SKM-1 (cell line): ENCODE data around the gene U2SURP.
A peak's percentile ranks its signal among the peaks of the same experiment; 100 is the strongest.
"Not testable (repeated sequence)": the region's sequence is repeated elsewhere in the genome, so short reads cannot be mapped to it uniquely, and the experiment has no call there.

Experiments used
- DNase-seq: peaks from one replicate; lab custom pipeline; 2025; ENCODE audit not compliant: unreplicated experiment; lab: John Stamatoyannopoulos, UW

U2SURP gene

GRCh38 chr3:143011705-143012104, 10.3 kb downstream of the U2SURP start:
- no peak for DNase-seq

DNA sequence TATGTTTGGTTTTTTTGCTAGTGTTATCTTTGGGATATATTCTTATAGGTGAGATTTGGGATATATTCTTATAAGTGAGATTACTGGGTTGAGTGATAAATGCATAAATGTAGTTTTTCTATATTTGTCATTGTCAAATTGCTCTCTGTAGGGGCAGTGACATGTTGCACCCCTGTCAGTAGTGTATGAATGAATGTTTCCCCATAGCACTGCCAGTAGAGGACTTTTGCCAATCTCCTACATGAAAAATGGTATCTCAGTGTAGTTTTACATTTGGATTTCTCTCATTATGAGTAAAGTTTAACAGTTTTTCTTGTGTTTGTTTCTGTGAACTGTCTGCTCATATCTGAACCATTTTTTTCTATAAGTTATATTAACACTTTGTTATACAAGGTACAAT, 13.6 kb downstream of the U2SURP start:
- no peak for DNase-seq

GRCh38 chr3:143016321-143016972, 15.1 kb downstream of the U2SURP start:
- no peak for DNase-seq

GRCh38 chr3:143024351-143024960, 23.1 kb downstream of the U2SURP start:
- DNase-seq = no peak

- DNase-seq = no peak
Observed at GRCh38 chr3:143031327-143031726, 30.0 kb downstream of the U2SURP start.

DNA sequence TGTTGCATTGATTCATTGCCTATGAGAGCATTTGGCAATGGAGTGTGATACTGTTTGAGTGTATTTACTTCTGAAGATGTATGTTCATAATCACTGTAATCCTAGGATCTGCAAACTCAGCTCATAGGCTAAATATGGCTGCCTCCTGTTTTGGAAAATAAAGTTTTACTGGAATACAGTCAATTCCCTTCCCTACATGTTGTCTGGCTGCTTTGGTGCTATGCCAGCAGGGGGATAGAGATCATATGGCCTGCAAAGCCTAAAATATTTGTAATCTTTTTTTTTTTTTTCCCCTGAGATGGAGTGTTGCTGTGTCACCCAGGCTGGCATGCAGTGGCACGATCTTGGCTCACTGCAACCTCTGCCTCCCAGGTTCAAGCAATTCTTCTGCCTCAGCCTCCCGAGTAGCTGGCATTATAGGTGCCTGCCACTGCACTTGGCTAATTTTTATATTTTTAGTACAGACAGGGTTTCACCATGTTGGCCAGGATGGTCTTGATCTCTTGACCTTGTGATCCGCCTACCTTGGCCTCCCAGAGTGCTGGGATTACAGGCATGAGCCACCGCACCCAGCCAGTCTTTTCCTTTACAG, 30.5 kb downstream of the U2SURP start:
- not testable (repeated sequence) for DNase-seq

- DNase-seq = no peak
Observed at GRCh38 chr3:143035466-143036211, 34.3 kb downstream of the U2SURP start.

DNA sequence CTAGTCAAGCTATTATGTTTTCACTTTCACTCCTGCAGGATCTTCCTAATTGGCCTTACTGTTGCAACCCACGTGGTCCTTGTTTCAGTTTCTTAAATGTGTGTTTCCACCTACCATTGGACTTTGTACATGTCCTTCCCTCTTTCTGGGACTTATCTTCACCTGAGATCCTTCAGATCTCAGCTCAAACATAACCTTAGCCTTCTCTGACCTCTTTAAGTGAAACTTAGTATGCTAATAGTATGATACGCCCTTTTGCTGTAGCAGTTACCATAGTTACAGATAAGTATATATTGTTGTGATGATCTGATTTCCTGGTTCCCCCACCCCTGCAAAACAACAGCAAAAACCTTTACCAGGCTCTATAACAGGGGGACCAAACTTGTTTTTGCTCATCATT, 35.2 kb downstream of the U2SURP start:
- DNase-seq = no peak

DNA sequence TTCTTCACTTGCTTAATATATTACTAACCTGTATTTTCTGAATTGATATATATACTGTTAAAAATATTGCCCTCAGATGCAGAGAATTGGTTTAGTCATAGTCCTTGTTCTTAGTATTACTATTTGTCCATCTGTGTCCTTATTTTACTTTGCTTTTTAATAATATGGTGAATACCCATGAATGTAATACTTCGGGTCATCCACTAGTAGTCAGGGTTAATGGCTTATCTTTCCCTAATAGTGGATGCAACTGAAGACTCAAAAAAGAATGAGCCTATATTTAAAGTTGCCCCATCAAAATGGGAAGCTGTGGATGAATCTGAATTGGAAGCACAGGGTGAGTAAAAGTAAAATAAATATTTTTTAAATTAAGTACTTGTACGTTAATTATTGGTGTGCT, 36.5 kb downstream of the U2SURP start:
- DNase-seq = no peak

DNA sequence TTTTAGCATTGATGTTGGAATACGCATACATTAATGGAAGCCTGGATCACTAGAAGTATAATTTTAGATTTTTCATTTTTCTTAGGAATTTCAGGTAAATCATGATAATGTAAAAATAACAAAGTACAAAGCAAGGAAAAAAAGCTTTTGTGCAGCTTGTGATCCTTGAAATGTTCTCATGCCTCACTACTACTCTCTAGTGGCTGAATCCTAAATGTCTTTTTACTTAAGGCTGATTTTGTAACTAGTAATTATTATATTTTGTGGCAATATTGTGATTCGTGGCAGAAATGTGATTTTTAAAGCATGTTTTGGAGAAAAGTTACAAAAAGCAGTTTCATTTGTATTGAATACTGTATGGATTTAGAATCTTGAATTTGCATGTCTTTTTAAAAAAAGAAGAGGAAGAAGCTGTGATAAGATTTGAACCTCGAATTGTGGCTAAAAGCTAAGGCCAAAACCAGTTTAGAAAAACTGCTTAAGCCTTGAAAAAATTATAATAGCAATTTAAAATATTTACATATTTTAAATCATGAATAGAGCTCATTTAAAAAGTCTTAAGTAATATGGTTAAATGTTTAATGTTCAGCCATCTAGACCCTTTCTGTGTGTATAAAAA, 39.0 kb downstream of the U2SURP start:
- DNase-seq = no peak

DNA sequence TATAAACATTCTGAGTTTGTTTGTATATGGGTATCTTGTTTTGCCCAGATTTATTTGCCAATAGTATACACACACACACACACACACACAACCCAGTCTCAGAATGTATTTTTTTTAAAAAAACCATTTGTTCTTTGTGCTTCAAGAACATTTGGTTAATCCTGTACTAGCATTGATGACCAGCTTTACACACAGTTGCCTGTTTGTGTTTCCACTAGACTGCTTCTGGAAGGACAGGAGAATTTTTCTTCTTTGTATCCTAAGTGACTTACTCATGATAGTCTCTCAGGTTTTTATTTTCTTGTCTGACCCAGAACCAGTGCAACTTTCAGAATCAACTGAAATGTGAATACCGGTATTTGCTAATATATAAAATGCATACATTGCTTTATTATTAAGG, 40.5 kb downstream of the U2SURP start:
- no peak for DNase-seq

DNA sequence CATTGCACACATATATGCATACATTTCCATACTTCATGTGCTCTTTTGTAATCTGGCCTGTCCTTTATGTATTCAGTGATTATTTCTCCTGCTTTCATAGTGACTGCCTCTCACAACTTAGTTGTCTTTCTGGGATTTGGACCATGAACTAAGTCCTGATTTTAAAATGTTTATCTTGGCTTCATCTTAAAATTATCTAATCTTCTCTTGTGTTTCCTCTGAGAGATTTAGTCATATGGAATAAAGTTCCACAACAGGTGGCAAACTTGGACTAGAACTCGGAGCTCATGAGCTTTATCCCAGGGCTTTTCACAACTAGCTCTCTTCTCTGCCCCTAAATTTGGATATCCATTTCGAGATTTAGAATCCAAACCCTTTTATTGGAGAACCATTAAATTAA, 44.3 kb downstream of the U2SURP start:
- no peak for DNase-seq

- not testable (repeated sequence) for DNase-seq
Observed at GRCh38 chr3:143046075-143046474, 44.7 kb downstream of the U2SURP start.

GRCh38 chr3:143054011-143054410, 52.6 kb downstream of the U2SURP start:
- no peak for DNase-seq

DNA sequence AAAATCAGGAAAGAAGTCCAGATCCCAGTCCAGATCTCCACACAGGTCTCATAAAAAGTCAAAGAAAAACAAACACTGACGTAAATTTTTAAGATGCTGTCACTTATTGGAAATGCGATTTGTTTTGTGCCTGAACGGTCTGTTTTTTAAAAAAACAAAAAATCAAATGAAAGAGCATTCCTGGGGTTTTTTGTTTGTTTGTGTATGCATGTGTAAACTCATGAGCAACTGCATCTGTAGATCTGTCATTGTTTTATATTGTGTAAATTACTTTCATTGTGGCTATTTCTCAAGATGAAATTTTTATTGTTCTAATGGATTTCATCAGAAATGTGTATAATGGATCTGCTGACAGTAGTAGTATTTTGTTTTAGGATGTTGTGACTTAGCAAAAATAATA, 55.0 kb downstream of the U2SURP start:
- DNase-seq = no peak

DNA sequence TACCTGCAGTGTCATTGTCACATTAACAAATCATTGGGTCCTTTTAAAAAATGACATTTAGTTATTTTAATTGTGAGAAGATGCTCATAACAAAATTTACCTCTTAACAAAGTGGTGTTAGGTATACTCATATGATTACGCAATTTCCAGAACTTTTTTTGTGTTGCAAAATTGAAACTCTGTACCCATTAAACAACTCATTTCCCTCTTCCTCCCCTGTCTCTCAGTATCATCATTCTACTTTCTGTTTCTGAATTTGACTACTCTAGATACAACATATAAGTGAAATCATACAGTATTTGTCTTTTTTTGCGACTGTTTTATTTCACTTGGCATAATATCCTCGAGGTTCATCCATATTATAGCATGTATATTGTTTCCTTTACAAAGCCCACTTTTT, 59.5 kb downstream of the U2SURP start:
- DNase-seq = peak; percentile 40

DNA sequence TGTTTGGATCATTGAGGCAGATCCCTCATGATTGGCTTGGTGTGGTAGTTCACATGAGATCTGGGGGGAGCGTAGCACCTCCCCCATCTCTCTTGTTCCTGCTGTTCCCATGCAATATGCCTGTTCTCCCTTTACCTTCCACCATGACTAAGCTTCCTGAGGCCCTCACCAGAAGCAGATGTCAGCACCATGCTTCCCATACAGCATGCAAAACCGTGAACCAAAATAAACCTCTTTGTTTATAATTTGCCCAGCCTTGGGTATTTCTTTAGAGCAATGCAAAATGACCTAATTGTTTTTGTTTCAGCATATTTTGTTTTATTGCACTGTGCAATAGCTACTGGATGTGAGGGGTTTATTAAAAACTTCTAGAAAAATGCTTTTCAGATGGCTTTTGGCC, 61.6 kb downstream of the U2SURP start:
- DNase-seq = no peak

DNA sequence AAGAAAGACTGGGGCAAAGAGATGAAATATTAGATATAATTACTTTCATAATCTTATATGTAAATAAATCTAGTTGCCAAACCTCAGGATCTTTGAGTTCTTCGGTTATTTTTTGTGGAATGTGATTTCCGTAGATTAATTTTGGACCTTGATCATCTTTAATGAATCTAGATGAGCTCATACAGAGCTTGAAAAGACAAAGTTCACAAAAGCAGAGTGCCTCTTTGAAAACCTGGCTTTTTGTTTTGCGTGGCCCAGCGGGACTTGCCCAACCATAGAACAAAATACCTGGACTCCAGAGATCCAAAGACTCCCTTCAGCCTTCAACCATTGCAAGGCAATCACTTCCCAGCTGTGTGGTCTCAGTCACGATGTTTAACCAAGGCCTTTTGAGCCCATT, 63.4 kb downstream of the U2SURP start:
- no peak for DNase-seq

DNA sequence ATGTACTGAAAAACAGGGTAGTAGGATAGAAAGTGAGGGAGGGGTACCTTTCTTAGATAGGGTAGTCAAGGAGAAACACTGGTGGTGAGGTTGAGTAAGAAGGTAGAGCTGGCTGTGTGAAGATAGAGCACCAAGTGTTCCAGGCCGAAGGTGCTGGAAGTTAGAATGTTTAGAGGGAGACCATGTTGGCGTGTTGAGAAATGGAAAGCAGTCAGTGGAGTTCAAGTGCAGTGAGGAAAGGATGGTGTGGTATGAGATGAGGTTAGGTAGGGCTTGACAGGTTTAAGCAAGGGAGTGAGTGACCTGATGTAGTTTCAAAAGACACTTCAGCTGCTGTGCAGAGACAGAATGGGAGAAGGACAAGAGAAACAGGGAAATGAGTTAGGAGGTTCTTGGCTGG, 64.0 kb downstream of the U2SURP start:
- DNase-seq = no peak

DNA sequence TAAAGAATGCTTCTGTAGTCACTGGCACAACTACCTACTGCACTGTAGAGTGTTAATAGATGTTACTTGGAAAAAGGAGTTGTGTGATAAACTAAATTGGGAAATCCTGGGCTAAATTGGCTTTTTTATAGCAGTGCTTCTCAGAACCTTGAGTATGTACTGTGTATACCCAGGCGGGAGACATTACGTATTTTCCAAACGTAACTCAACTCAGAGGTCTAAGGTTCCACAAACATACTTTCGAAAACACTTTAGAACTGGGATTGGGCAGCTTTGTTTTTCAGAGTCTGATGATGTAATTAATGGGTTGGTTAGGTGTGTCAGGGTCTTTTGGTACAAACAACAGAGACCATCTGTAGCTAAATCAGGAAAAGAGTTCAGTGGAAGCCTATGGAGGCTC, 64.7 kb downstream of the U2SURP start:
- no peak for DNase-seq

DNA sequence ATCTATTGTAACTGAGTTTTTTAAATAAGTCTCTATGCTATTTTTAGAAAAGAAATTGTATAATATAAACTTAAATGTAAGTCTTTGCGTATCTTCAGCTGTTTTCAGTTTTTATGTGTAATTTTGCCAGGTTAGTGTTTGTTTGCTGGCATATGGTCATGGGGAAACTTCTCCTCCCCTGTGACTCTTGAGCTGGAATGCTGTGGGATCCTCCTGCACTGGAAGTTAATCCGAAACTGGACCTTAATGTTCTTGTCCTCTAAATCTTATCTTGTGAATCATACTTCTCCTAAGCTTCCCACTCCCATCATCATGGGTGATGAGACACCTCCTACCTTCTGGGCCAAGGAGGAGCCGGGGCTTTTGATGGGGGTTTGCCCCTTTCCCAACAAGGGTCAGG, 65.8 kb downstream of the U2SURP start:
- DNase-seq = no peak

DNA sequence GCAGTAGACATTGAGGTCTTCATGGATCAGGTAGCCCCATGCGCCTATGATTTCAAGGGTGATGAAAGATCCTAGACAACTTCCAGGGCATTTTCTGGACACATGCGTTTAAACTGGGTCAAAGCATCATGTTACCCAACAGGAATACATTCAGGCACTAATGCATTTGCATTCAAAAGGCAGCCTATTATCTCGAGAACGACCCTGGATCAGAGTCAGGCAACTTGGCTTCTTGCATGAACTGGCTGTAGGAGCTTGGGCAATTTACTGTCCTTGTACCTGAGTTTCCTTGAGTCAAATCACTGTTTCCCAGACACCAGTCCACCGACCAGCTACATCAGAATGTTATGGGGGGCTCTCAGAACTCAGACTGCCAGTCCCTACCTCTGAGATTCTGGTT, 66.7 kb downstream of the U2SURP start:
- DNase-seq = no peak
